Stimulated activated naive CD4-positive, alpha-beta T cell (primary cell): ENCODE data around the gene SGK2.
"Not testable (repeated sequence)": the region's sequence is repeated elsewhere in the genome, so short reads cannot be mapped to it uniquely, and the experiment has no call there.

ENCODE experiments used
- DNase-seq, 6 experiments: peaks; one replicate each; lab custom pipeline; 2025; lab: John Stamatoyannopoulos, UW

SGK2 gene

GRCh38 chr20:43601960-43602359 is 43.1 kb downstream of the SGK2 start:
- DNase-seq: not testable (repeated sequence)

DNA sequence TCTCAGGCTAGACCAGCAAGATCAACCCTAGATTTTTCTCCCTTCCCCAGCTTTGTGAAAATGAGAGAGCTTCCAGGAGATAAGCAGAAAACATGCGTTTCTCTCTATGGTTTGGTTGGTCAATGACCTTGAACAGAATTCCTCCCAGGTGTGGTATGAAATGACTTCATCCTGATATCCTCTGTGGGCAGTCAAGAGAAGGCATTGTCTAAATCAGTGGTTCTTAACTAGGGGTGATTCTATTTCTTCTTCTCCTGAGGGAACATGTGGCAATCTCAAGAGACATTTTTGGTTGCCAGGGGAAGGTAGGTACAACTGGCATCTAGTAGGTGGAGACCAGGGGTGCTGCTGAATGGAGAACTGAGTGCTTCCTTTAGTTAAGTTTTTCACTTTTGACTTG is 44.3 kb downstream of the SGK2 start:
- DNase-seq: no peak

GRCh38 chr20:43605715-43606114 is 46.9 kb downstream of the SGK2 start:
- no peak for DNase-seq

DNA sequence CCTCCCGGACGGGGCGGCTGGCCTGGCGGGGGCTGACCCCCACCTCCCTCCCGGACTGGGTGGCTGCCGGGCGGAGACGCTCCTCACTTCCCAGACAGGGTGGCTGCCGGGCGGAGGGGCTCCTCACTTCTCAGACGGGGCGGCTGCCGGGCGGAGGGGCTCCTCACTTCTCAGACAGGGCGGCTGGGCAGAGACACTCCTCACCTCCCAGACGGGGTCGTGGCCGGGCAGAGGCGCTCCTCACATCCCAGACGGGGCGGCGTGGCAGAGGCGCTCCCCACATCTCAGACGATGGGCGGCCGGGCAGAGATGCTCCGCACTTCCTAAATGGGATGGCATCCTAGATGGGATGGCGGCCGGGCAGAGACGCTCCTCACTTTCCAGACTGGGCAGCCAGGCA is 48.5 kb downstream of the SGK2 start:
- DNase-seq: not testable (repeated sequence)

DNA sequence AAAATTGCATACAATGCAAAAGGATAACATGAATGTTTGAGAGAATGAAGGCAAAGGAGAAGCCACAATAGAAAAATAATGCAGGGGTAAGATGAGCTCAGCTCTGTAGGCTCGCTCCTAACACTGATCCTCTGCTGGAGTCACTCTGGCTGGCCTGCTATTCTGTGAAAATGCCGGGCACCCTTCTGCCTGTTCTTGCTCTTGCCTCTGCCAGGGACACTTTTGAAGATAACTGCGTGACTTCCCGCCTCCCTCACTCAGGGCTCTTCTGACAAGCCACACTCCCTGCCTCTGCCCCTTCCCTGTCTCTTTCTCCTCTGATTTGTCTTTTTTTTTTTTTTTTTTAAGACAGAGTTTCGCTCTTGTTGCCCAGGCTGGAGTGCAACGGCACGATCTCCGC is 72.8 kb downstream of the SGK2 start:
- DNase-seq: no peak
